GM12864 (cell line): Measurements from ENCODE around the gene RAMP3.
A peak's percentile ranks its signal among the peaks of the same experiment; 100 is the strongest.
"Not testable (repeated sequence)": the region's sequence is repeated elsewhere in the genome, so short reads cannot be mapped to it uniquely, and the experiment has no call there.

Source experiments
- DNase-seq: peaks from one replicate; pipeline ENCODE4 v3.0.0-alpha.2; 2011; ENCODE audit warnings: low read depth
- H3K4me3 ChIP-seq: 2 replicates; pipeline ENCODE4 v1.5.1; 2011; ENCODE audit warnings: mild to moderate bottlenecking, low read depth, low read length, control low read depth
- TF ChIP-seq, protein P1 (sequence below): IDR thresholded peaks from 2 replicates; pipeline ENCODE4 v1.5.1; 2011; ENCODE audit warnings: low read depth, mild to moderate bottlenecking, moderate library complexity, low read length, control low read depth, inconsistent platforms; ENCODE audit errors: missing control alignments

RAMP3 gene, protein sequence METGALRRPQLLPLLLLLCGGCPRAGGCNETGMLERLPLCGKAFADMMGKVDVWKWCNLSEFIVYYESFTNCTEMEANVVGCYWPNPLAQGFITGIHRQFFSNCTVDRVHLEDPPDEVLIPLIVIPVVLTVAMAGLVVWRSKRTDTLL

GRCh38 chr7:45157653-45158401 lies at the start of gene RAMP3:
Gene RAMP3 (plus strand): TSS chr7:45157791. CDS start chr7:45157829, 38 bp downstream.
- H3K4me3 ChIP-seq, result no peak within 1 kb of the TSS
- TF ChIP-seq, protein P1, sequence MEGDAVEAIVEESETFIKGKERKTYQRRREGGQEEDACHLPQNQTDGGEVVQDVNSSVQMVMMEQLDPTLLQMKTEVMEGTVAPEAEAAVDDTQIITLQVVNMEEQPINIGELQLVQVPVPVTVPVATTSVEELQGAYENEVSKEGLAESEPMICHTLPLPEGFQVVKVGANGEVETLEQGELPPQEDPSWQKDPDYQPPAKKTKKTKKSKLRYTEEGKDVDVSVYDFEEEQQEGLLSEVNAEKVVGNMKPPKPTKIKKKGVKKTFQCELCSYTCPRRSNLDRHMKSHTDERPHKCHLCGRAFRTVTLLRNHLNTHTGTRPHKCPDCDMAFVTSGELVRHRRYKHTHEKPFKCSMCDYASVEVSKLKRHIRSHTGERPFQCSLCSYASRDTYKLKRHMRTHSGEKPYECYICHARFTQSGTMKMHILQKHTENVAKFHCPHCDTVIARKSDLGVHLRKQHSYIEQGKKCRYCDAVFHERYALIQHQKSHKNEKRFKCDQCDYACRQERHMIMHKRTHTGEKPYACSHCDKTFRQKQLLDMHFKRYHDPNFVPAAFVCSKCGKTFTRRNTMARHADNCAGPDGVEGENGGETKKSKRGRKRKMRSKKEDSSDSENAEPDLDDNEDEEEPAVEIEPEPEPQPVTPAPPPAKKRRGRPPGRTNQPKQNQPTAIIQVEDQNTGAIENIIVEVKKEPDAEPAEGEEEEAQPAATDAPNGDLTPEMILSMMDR, result no peak
- DNase-seq, result no peak

GRCh38 chr7:45108863-45109262 lies 48.7 kb upstream of the RAMP3 start:
- H3K4me3 ChIP-seq, result no peak overlapping the region
- DNase-seq, result no peak
- TF ChIP-seq, protein P1, result no peak

DNA sequence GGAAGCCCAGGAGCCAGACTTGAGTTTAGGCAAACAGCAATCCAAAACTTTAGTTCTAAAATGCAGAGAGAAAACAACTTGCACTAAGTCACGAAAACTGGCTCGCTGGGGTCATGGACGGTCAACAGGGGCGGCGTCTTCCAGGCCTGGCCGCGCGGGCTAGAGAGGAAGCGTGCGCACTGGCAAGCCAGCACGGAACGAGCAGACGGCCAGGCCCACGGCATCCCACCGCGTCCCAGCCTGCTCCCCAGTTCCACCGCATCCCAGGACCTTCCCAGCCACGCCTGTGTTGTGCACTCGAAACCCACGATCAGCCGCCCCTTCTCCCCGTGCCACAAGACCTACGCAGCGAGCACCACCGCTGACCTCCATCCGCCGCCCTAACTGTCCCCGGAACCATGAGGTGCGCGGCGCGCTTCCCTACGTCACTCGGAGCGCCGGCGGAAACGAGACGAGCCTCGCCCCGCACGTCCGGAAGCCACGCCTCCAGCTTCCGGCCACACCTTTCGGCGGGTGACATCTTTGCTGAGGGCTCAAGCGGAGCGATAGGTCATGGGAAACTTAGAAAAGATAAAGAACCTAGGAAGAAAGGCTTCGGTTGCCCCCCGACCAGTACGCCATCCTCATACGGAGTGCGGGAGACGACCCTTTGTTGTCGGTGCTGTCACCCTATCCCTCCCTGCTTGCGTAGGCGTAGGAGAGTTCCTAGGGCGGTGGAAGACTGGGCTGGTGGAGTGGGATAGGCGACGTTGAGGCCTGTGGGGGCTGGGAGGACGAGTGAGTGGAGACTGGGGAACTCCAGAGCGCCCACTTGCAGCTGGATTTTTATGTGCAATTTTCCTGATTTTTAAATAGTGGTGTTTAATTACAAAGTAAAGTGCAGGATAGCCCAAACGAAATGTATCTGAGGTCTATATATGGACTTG lies 46.0 kb upstream of the RAMP3 start, which contains the start of gene TBRG4:
TSS of gene TBRG4 (minus strand) at position 400 of the 926 bp plus-strand sequence. CDS start 2,460 bp downstream, outside the sequence.
- TF ChIP-seq, protein P1, result no peak
- peak within 1 kb of the TSS; percentile 79 for H3K4me3 ChIP-seq
- peak; percentile 83 for DNase-seq

DNA sequence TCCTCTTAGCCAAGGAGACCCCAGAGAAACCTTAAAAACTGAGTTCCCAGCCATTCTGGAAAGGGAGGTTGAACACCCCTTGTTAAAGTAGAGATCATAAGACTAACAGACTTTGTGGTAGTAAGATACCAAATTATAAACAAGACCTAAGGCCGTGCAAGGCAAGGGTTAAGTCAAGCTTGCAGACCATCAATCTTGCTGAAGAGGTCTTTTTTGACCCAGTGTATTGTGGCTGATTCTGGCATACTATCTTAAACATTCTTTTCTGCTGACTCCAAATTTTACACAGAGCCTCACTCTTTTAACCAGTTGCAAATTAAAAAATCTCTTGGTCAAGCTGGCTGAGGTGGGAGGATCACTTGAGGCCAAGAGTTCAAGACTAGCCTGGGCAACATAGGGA lies 44.9 kb upstream of the RAMP3 start:
- no peak for DNase-seq
- TF ChIP-seq, protein P1, result no peak
- H3K4me3 ChIP-seq, result peak overlapping the region; percentile 79; the same call in 1 of the 2 replicates

GRCh38 chr7:45114257-45114656 lies 43.3 kb upstream of the RAMP3 start:
- not testable (repeated sequence) for H3K4me3 ChIP-seq, DNase-seq

DNA sequence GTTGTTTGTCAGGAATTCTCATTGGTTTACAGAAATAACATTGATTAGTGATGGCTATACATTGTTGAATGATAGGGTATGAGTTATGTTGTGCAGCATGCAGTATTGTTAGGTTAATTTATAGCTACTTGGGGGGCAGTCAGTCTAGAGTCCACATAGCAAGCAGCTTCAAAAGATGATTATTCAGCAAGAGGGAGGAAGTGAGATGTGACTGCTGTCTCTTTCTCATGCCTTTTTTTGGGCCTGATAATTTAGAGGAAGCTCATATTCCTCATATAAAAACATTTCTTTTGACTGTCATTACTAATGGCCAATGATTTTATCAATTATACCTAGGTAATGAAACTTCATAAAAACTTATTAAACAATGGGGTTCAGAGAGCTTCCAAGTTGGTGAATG lies 42.7 kb upstream of the RAMP3 start:
- TF ChIP-seq, protein P1, result no peak
- H3K4me3 ChIP-seq, result no peak overlapping the region
- no peak for DNase-seq

DNA sequence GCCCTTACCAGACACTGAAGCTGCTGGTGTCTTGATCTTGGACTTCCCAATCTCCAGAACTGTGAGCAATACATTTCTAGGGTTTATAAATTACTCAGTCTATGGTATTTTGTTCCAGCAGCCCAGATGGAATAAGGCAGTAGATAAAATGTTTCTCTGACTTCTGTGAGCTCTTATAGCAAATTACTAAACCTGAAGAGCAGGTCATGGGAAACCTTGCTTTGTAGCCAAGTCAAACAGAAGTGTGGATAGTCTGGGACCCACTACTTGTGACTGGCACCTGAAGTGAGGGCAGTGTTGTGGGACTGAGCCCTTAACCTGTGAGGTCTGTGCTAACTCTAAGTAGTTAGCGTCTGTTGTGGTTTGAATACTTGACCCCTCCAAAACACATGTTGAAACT lies 41.5 kb upstream of the RAMP3 start:
- TF ChIP-seq, protein P1, result no peak
- no peak overlapping the region for H3K4me3 ChIP-seq
- no peak for DNase-seq
